ENCODE data around the gene SCN7A. TPM values are rescaled to one million over a fixed set of nuclear protein-coding genes. Genes with fewer than 3 reads are reported as not detected.
"Not testable (repeated sequence)": the region's sequence is repeated elsewhere in the genome, so short reads cannot be mapped to it uniquely, and the experiment has no call there.

SCN7A gene
- total RNA-seq, 1 donor from 2014 or later, result 0.32 TPM

GRCh38 chr2:166360906-166361305 is 133.1 kb downstream of the SCN7A start:
- H3K27me3 Mint-ChIP-seq (ENCODE audit: unreplicated experiment), result no peaks in the 10 kb centered on the region
- no peak overlapping the region for H3K4me3 Mint-ChIP-seq (ENCODE audit: unreplicated experiment)
- no peaks in the 10 kb centered on the region for H3K9me3 Mint-ChIP-seq (ENCODE audit: unreplicated experiment)
- no peak for DNase-seq
- TF ChIP-seq, protein P1, sequence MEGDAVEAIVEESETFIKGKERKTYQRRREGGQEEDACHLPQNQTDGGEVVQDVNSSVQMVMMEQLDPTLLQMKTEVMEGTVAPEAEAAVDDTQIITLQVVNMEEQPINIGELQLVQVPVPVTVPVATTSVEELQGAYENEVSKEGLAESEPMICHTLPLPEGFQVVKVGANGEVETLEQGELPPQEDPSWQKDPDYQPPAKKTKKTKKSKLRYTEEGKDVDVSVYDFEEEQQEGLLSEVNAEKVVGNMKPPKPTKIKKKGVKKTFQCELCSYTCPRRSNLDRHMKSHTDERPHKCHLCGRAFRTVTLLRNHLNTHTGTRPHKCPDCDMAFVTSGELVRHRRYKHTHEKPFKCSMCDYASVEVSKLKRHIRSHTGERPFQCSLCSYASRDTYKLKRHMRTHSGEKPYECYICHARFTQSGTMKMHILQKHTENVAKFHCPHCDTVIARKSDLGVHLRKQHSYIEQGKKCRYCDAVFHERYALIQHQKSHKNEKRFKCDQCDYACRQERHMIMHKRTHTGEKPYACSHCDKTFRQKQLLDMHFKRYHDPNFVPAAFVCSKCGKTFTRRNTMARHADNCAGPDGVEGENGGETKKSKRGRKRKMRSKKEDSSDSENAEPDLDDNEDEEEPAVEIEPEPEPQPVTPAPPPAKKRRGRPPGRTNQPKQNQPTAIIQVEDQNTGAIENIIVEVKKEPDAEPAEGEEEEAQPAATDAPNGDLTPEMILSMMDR (IDR thresholded peaks at IDR 0.05; ENCODE audit: partially characterized antibody, unreplicated experiment), result no peak
- no peaks in the 10 kb centered on the region for H3K36me3 Mint-ChIP-seq (ENCODE audit: unreplicated experiment)
- H3K27ac Mint-ChIP-seq (ENCODE audit: unreplicated experiment), result no peak overlapping the region
- peaks cover 6% of the 10 kb centered on the region for H3K4me1 Mint-ChIP-seq (ENCODE audit: low read depth, unreplicated experiment)

GRCh38 chr2:166360426-166360825 is 133.6 kb downstream of the SCN7A start:
- TF ChIP-seq, protein P1 (IDR thresholded peaks at IDR 0.05; ENCODE audit: partially characterized antibody, unreplicated experiment), result no peak
- Mint-ChIP-seq H3K27ac (ENCODE audit: unreplicated experiment) (no peak overlapping the region), H3K4me3 (ENCODE audit: unreplicated experiment) (no peak overlapping the region), H3K36me3 (ENCODE audit: unreplicated experiment) (no peaks in the 10 kb centered on the region), H3K4me1 (ENCODE audit: low read depth, unreplicated experiment) (peaks cover 6% of the 10 kb centered on the region), H3K27me3 (ENCODE audit: unreplicated experiment) (no peaks in the 10 kb centered on the region), H3K9me3 (ENCODE audit: unreplicated experiment) (no peaks in the 10 kb centered on the region)
- no peak for DNase-seq

DNA sequence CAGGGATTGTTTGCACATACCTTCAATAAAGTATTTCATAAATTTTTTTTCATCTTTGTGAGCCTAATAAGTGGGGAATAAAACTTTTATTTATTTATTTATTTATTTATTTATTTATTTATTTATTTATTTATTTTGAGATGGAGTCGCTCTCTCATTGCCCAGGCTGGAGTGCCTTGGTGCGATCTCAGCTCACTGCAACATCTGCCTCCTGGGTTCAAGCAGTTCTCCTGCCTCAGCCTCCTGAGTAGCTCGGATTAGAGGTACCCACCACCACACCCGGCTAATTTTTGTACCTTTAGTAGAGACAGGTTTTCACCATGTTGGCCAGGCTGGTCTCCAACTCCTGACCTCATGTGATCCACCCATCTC is 136.1 kb downstream of the SCN7A start:
- H3K9me3 Mint-ChIP-seq (ENCODE audit: unreplicated experiment); H3K4me3 Mint-ChIP-seq (ENCODE audit: unreplicated experiment); DNase-seq; H3K4me1 Mint-ChIP-seq (ENCODE audit: low read depth, unreplicated experiment); H3K27me3 Mint-ChIP-seq (ENCODE audit: unreplicated experiment); H3K36me3 Mint-ChIP-seq (ENCODE audit: unreplicated experiment); H3K27ac Mint-ChIP-seq (ENCODE audit: unreplicated experiment): not testable (repeated sequence)

DNA sequence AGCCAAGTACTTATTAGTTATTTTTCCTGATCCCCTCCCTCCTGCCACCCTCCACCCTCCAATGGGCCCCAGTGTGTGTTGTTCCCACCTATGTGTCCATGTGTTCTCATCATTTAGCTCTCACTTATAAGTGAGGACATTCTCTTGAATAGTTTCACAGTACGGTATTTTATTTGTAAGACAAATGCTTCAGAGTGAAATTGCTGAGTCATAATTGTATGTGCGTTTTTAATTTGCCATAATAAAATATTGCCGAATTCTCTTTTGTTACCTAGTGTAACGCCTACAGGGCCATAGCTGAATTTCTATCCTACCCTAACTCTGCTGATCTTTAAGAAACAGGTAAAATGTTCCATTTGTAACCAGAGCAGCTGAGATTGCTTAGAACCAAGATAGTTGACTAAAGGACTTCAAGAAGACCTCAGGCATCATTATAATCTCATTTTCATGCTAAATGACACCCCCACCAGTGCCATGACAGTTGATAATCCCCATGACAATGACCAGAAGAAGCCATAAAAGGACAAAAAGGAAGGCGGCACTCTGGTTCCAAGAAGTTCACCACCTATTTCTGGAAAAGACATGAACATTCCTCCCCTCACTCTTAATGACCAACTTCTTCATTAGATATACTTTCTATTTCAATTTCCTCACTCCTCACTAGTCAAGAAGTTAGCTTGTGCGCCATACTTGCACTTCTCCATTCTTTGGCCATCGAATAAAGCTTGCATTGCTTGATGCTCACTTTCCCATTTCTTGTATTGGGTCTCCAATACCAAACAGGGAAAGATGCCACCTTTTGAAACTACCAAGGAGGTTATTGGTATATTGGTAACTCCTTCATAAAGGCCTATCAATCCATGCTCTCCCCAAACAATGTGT is 136.7 kb downstream of the SCN7A start:
- TF ChIP-seq, protein P1 (IDR thresholded peaks at IDR 0.05; ENCODE audit: partially characterized antibody, unreplicated experiment), result no peak
- Mint-ChIP-seq H3K9me3 (ENCODE audit: unreplicated experiment) (no peaks in the 10 kb centered on the region), H3K36me3 (ENCODE audit: unreplicated experiment) (no peaks in the 10 kb centered on the region), H3K4me3 (ENCODE audit: unreplicated experiment) (no peak overlapping the region), H3K27ac (ENCODE audit: unreplicated experiment) (no peak overlapping the region), H3K4me1 (ENCODE audit: low read depth, unreplicated experiment) (no peaks in the 10 kb centered on the region), H3K27me3 (ENCODE audit: unreplicated experiment) (no peaks in the 10 kb centered on the region)
- DNase-seq, result no peak

Other genes with a start within 250 kb of the SCN7A start
- 11.2 TPM for gene SCN9A, start 118.3 kb downstream of the SCN7A start, total RNA-seq (ENCODE audit: unreplicated experiment)